ENCODE measurements around the gene ADGRG6.

DNA sequence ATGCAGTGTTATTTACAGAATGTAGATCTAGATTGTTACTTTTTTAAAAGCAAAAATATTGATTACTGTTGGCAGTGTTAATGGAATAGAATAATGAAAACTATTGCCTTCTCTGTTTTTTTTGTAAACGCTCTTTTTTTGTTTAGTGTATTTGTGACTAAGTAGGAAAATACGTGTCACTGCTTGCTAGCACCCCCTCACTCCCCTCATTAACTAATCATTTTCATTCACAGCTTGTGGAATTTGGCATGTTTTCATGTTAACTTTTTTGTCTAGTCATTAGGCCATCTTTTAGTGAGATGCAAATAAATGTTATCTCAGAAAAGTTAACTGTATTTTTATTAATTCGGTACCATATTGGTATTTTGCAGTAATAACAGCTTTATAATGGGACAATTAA is 29.8 kb downstream of the ADGRG6 start:
- TF ChIP-seq, protein P1, sequence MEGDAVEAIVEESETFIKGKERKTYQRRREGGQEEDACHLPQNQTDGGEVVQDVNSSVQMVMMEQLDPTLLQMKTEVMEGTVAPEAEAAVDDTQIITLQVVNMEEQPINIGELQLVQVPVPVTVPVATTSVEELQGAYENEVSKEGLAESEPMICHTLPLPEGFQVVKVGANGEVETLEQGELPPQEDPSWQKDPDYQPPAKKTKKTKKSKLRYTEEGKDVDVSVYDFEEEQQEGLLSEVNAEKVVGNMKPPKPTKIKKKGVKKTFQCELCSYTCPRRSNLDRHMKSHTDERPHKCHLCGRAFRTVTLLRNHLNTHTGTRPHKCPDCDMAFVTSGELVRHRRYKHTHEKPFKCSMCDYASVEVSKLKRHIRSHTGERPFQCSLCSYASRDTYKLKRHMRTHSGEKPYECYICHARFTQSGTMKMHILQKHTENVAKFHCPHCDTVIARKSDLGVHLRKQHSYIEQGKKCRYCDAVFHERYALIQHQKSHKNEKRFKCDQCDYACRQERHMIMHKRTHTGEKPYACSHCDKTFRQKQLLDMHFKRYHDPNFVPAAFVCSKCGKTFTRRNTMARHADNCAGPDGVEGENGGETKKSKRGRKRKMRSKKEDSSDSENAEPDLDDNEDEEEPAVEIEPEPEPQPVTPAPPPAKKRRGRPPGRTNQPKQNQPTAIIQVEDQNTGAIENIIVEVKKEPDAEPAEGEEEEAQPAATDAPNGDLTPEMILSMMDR (IDR thresholded peaks at IDR 0.05): no peak
- no peak for TF ChIP-seq POLR2A (IDR thresholded peaks at IDR 0.05)
